Transverse colon (tissue), 4 donors: ENCODE results near the gene SFXN5.

Experiments
- EP300 ChIP-seq: sonication (generic); formaldehyde crosslinking; IDR thresholded peaks from one replicate; pipeline ENCODE4 v1.6.1; 2017; ENCODE audit warnings: antibody characterized with exemption, low read depth
- POLR2A ChIP-seq: fragments of 450-650 bp; IDR thresholded peaks from one replicate; pipeline ENCODE4 v1.6.1; 2016; ENCODE audit warnings: antibody characterized with exemption, mild to moderate bottlenecking, moderate library complexity
- POLR2AphosphoS5 ChIP-seq, 3 donors: sonication (generic); formaldehyde crosslinking; IDR thresholded peaks; one replicate each; pipeline ENCODE4 v1.6.1; 2016; ENCODE audit warnings: antibody characterized with exemption in 3 of 3
- TF ChIP-seq, protein P1 (sequence below), 5 experiments: fragments of 200-600 bp in 3 of 5; fragments of 450-650 bp in 2 of 5; sonication (generic) in 3 of 5; IDR thresholded peaks; 1 replicate in 2 of 5; 2 replicates in 3 of 5; pipeline ENCODE4 v1.5.1; 2016 to 2017; ENCODE audit warnings: antibody characterized with exemption in 5 of 5, inconsistent platforms in 3 of 5, mild to moderate bottlenecking in 2 of 5, moderate library complexity in 1 of 5

DNA sequence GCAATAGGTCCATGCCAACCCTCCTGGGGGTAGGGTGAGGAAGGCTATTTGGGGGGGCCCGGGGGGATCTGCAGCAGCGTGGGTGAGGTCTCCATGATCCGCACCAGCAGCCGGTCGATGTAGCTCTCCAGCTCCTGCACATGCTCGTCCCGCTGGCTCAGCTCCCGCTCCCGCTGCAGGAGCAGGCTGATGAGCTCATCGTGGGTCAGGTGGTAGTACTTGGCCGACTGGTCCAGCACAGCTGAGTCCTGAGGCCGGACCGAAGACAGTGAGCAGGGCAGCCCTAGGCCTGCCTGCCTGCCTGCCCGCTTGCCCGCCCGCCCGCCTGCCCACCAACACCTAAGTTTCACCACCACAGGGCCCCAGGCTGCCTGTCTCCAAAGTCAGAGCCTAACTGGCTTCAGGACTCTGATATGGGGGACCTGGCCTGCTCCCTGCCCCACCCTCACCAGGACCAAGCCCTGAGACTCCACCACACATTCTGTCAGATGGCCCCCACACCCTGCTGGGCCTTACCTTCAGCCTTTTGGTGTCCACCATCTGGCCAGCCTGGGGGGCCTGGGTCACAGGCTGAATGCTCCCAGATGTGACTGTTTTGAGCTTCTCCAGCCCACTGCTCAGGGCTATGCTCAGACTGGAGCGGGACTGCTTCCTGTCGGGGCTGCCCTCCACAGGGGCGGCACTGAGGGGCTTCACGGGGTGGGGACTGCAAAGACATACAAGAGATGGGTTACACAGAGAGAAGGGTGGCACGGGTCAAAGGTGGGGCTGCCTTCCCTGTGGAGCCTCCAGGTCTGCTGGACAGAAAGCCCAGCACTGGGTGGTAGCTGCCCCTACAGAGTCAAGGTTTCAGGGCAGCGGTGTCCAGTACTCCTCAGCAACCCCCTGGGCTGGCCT is 4.2 kb upstream of the SFXN5 start:
- no peak for TF ChIP-seq POLR2A
- TF ChIP-seq, protein P1, sequence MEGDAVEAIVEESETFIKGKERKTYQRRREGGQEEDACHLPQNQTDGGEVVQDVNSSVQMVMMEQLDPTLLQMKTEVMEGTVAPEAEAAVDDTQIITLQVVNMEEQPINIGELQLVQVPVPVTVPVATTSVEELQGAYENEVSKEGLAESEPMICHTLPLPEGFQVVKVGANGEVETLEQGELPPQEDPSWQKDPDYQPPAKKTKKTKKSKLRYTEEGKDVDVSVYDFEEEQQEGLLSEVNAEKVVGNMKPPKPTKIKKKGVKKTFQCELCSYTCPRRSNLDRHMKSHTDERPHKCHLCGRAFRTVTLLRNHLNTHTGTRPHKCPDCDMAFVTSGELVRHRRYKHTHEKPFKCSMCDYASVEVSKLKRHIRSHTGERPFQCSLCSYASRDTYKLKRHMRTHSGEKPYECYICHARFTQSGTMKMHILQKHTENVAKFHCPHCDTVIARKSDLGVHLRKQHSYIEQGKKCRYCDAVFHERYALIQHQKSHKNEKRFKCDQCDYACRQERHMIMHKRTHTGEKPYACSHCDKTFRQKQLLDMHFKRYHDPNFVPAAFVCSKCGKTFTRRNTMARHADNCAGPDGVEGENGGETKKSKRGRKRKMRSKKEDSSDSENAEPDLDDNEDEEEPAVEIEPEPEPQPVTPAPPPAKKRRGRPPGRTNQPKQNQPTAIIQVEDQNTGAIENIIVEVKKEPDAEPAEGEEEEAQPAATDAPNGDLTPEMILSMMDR (IDR thresholded peaks at IDR 0.05): no peak
- no peak for TF ChIP-seq EP300
- no peak for TF ChIP-seq POLR2AphosphoS5 (IDR thresholded peaks at IDR 0.05)
